Colonic mucosa (tissue), 4 donors: ENCODE results near the gene TBCA. TPM values are rescaled to one million over a fixed set of nuclear protein-coding genes. Genes with fewer than 3 reads are reported as not detected.

ENCODE experiments used
- DNase-seq: peaks from one replicate; pipeline ENCODE4 v3.0.0-alpha.2; 2020
- H3K27ac ChIP-seq: fragments of 200-600 bp; one replicate; pipeline ENCODE4 v1.8.0; 2021
- H3K27me3 ChIP-seq: fragments of 200-600 bp; one replicate; pipeline ENCODE4 v1.8.0; 2021
- H3K36me3 ChIP-seq: fragments of 200-600 bp; one replicate; pipeline ENCODE4 v1.8.0; 2021
- H3K4me1 ChIP-seq: fragments of 200-600 bp; one replicate; pipeline ENCODE4 v1.8.0; 2021; ENCODE audit warnings: mild to moderate bottlenecking
- H3K4me3 ChIP-seq: fragments of 200-600 bp; one replicate; pipeline ENCODE4 v1.8.0; 2021
- H3K9ac ChIP-seq, 2 donors: one replicate each; pipeline ENCODE4 v1.7.0; 2013; ENCODE audit warnings: control low read depth in 2 of 2, low read depth in 2 of 2, low read length in 2 of 2
- H3K9me3 ChIP-seq: fragments of 200-600 bp; one replicate; pipeline ENCODE4 v1.8.0; 2021
- intact Hi-C: fragments of 100-400 bp; cut with DNase I; formaldehyde crosslinking; loops from one replicate; pipeline ENCODE4 v1.14.1; 2022
- total RNA-seq, 2 donors: library from RNA; stranded (reverse); fragmentation: NEBNext Ultra II Directional in 1 of 2; extraction: Animal tissue kit (Norgen Biotek cat#: 25700) in 1 of 2; gene quantifications; one replicate each; pipeline ENCODE4 v1.2.1, GENCODE V29; 2021
- TF ChIP-seq, protein P1 (sequence below): fragments of 200-600 bp; IDR thresholded peaks from one replicate; pipeline ENCODE4 v1.8.0; 2022; ENCODE audit warnings: antibody characterized with exemption, mild to moderate bottlenecking
- donor health status: healthy.
- donor health status: DM: no; HTN: no; CAD: no.
- donor health status: DM: no; HTN: no; CAD: no.

Gene TBCA
- total RNA-seq, 2 donors from 2014 or later: 123 to 155 TPM

DNA sequence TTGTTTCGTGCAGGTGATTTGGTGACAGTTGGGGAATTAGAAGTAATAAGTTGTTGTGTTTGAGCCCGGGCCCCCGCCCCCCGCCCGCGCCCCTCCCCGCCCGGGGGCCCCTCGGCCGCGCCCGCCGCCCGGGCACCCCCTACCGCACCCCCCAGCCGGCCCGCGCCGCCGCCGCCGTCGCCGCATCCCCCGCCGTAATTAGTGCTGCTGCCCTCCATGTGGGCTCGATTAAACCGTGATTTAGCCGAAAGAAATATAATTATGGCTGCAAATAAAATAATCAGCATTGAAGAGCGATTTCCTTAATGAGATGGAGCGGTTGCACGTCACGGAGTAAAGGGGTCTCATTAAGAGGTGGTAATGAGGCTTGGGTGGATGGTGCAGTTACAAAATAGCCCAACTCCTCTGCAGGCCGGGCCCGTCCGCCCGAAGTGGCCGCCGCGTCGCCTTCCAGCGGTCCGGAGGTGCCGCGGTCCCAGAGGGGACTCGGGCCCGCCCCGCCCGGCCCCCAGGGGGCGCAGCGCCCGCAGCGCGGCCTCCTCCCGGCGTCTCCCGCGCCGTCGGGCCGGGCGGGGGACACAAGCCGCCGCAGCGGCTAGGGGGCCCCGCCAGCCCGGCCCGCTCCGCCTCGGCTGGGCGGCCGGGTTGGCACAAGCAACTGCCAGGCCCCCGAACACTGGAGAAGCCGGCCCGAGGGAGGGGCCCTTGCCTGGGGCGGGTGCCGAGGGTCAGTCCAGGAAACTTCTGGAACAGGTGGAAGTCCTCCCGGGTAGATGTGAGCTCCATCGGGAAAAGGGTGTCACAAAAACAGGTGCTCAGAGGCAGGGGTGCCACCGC lies 130.8 kb downstream of the TBCA start:
- intact Hi-C loops: no loop called here
- no peak overlapping the region for H3K27ac ChIP-seq
- H3K9me3 ChIP-seq: no peaks in the 10 kb centered on the region
- no peaks in the 10 kb centered on the region for H3K4me1 ChIP-seq
- H3K36me3 ChIP-seq: no peaks in the 10 kb centered on the region
- no peak for DNase-seq
- peaks cover 58% of the 10 kb centered on the region for H3K27me3 ChIP-seq
- no peak overlapping the region for H3K4me3 ChIP-seq
- TF ChIP-seq, protein P1, sequence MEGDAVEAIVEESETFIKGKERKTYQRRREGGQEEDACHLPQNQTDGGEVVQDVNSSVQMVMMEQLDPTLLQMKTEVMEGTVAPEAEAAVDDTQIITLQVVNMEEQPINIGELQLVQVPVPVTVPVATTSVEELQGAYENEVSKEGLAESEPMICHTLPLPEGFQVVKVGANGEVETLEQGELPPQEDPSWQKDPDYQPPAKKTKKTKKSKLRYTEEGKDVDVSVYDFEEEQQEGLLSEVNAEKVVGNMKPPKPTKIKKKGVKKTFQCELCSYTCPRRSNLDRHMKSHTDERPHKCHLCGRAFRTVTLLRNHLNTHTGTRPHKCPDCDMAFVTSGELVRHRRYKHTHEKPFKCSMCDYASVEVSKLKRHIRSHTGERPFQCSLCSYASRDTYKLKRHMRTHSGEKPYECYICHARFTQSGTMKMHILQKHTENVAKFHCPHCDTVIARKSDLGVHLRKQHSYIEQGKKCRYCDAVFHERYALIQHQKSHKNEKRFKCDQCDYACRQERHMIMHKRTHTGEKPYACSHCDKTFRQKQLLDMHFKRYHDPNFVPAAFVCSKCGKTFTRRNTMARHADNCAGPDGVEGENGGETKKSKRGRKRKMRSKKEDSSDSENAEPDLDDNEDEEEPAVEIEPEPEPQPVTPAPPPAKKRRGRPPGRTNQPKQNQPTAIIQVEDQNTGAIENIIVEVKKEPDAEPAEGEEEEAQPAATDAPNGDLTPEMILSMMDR: no peak
- H3K9ac ChIP-seq: no peak overlapping the region

DNA sequence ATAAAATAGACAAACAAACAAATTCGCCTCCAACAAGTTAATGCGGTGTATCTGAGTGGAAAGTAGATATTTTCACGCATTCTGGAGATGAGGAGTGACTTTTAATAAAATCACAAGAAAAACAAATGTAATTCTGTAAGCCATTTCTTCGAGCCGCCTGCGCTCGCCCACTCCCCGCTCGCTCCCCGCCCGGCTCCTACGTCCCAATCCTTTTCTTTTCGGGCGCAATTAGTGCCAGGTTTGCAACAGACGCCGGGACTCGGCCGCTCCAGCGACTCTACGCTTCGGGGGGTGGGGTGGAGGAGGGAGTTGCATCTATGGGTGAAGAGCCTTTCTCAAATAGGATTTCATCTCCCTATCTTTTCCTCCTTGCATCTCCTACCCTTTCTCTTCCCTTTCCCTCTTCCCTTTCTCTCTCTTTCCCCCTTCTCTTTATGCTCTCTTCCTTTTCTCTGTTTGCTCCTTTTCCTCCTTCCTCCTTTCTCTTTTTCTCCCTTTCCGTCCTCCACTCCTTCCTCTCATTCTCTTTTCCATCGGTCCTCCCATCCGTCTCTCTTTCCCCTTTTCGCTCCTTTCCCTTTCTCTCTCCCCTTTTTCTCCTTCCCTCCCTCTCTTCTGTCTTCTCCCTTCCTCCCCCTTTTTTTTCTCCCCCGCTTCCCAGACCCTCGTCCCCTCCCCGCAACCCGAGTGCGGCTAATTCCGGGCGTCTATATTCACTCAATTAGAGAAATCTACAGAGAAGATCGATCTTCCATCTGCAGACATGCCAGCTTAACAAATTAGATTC lies 131.6 kb downstream of the TBCA start:
- TF ChIP-seq, protein P1: no peak
- intact Hi-C loops: no loop called here
- DNase-seq: no peak
- Histone ChIP-seq H3K4me3 (no peak overlapping the region), H3K36me3 (no peaks in the 10 kb centered on the region), H3K27me3 (peaks cover 65% of the 10 kb centered on the region), H3K4me1 (no peaks in the 10 kb centered on the region), H3K9me3 (no peaks in the 10 kb centered on the region), H3K9ac (no peak overlapping the region), H3K27ac (no peak overlapping the region)

DNA sequence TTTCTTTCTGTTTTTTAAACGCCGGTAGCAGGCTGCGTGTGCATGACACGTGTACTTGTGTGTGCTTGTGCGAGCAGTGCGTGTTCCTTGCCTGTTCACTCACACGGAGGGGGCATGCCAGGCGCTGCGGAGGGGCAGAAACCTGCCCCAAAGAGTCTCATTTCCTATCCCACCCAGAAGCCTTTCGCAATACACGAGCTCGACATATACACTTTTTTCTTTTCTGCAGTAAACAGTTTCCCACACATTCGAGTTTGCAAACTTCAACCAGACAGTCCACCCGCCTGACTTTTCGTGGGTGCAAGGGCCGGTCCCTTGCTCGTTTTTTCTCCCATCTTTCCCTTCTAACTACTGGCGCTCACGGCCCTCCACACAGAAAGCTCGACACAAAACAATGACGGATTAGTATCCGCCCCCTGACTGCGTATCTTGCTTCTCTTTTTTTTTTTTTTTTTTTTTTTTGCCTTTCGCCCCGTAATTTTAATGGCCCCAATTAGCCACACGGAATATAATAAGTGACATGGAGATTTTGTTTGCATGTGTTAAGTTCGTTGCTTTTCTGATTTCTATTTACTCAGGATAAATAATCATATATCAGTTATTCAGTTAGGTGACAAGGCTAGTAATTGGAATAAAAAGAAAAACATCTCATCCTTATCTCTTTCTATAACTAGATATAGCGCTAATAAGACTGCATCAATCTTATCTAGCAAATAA lies 132.3 kb downstream of the TBCA start:
- H3K36me3 ChIP-seq: no peaks in the 10 kb centered on the region
- intact Hi-C loops: no loop called here
- H3K27me3 ChIP-seq: peaks cover 72% of the 10 kb centered on the region
- H3K9me3 ChIP-seq: no peaks in the 10 kb centered on the region
- H3K4me1 ChIP-seq: no peaks in the 10 kb centered on the region
- H3K4me3 ChIP-seq: no peak overlapping the region
- TF ChIP-seq, protein P1: no peak
- no peak overlapping the region for H3K27ac ChIP-seq
- no peak overlapping the region for H3K9ac ChIP-seq
- no peak for DNase-seq

DNA sequence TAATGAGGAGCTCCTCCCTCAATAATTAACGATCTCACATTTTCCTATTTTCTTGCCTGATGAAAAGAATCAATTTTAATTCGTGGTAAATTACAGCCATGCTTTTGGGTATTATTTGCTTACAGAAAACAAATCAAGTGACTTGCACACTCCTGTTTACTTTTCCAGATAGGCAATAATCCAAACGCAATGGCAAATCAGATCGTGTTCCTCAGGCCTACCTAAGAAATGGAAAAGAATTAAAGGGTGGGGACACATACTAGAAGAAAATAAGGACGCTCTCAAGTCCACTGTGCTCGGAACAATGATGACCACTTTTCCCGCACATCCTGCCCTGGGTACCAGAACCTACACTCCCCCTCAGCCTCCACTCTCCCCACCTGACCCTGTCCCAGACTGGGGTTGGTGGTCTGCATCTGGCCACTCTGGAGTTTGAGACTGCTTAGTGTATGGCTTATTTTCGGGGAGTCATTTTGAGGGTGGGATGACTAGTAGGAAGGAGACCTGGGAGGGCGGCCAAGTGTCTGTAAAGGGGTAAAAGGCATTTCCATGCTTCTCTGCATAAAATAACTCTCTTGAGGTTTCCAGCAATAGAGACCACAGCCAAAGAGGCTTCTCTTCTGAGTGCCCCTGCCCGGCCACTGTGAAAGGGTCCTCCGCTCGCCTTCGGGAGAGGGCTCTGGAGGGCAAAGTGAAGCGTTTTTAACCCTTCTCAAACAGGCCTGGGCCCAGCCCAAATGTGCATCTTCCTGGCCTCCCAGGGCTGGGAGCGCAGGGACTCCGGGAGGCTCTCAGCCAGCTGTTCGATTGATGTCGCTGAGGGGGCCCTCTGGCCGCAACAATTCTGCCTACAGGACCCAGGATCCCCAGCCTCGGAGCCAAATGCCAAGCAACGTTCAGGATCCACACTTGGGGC lies 133.1 kb downstream of the TBCA start:
- TF ChIP-seq, protein P1: no peak
- no peak for DNase-seq
- Histone ChIP-seq H3K4me3 (no peak overlapping the region), H3K4me1 (no peaks in the 10 kb centered on the region), H3K9me3 (no peaks in the 10 kb centered on the region), H3K27me3 (peaks cover 80% of the 10 kb centered on the region), H3K27ac (no peak overlapping the region), H3K9ac (no peak overlapping the region), H3K36me3 (no peaks in the 10 kb centered on the region)
- intact Hi-C loops: no loop called here
